Measurements from ENCODE around the gene MACF1. TPM values are rescaled to one million over a fixed set of nuclear protein-coding genes. Genes with fewer than 3 reads are reported as not detected.
A peak's percentile ranks its signal among the peaks of the same experiment; 100 is the strongest.

The MACF1 gene
- total RNA-seq, 1 donor from 2014 or later, result 185 TPM

- no peaks in the 10 kb centered on the region for H3K9me3 Mint-ChIP-seq
- H3K36me3 Mint-ChIP-seq (ENCODE audit: low read depth), result peaks cover 28% of the 10 kb centered on the region
Observed at GRCh38 chr1:39301606-39302005, 97.1 kb downstream of the MACF1 start.

DNA sequence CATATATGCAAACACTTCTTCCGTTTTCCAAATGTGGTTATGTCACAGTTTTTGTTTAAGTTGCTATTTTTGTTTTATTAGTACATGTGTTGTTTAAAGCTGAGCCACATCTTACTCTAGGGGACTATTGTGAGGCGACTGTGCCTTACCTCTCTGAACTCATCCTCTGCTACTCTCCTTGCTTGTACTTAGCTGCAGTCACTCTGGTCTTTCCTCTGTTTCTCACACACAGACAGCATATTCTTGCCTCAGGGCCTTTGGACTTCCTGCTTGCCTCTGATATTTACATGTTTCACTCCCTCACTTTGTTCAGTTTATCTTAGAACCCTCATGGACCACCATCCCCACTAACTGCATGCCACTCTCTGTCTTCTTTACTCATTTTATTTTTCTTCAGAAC lies 101.1 kb downstream of the MACF1 start:
- Mint-ChIP-seq H3K4me3 (no peak overlapping the region), H3K9me3 (no peaks in the 10 kb centered on the region), H3K27me3 (ENCODE audit: low read depth) (no peaks in the 10 kb centered on the region), H3K36me3 (ENCODE audit: low read depth) (peaks cover 25% of the 10 kb centered on the region), H3K27ac (ENCODE audit: unreplicated experiment) (peak overlapping the region; percentile 32), H3K4me1 (peaks cover 11% of the 10 kb centered on the region)
- TF ChIP-seq, protein P1, sequence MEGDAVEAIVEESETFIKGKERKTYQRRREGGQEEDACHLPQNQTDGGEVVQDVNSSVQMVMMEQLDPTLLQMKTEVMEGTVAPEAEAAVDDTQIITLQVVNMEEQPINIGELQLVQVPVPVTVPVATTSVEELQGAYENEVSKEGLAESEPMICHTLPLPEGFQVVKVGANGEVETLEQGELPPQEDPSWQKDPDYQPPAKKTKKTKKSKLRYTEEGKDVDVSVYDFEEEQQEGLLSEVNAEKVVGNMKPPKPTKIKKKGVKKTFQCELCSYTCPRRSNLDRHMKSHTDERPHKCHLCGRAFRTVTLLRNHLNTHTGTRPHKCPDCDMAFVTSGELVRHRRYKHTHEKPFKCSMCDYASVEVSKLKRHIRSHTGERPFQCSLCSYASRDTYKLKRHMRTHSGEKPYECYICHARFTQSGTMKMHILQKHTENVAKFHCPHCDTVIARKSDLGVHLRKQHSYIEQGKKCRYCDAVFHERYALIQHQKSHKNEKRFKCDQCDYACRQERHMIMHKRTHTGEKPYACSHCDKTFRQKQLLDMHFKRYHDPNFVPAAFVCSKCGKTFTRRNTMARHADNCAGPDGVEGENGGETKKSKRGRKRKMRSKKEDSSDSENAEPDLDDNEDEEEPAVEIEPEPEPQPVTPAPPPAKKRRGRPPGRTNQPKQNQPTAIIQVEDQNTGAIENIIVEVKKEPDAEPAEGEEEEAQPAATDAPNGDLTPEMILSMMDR (conservative IDR thresholded peaks at IDR 0.05), result no peak
- DNase-seq (ENCODE audit: low read depth, low spot score), result no peak

More at GRCh38 chr1:39301606-39302005, 97.1 kb downstream of the MACF1 start:
- H3K27ac Mint-ChIP-seq (ENCODE audit: unreplicated experiment), result no peak overlapping the region
- no peaks in the 10 kb centered on the region for H3K27me3 Mint-ChIP-seq (ENCODE audit: low read depth)
- no peak for DNase-seq (ENCODE audit: low read depth, low spot score)
- TF ChIP-seq, protein P1 (conservative IDR thresholded peaks at IDR 0.05), result no peak
- no peak overlapping the region for H3K4me3 Mint-ChIP-seq
- H3K4me1 Mint-ChIP-seq, result peaks cover 10% of the 10 kb centered on the region

GRCh38 chr1:39310015-39310414 lies 105.5 kb downstream of the MACF1 start:
- Mint-ChIP-seq H3K9me3 (no peaks in the 10 kb centered on the region), H3K27me3 (ENCODE audit: low read depth) (no peaks in the 10 kb centered on the region), H3K4me3 (no peak overlapping the region), H3K36me3 (ENCODE audit: low read depth) (peaks cover 19% of the 10 kb centered on the region), H3K27ac (ENCODE audit: unreplicated experiment) (no peak overlapping the region), H3K4me1 (peaks cover 10% of the 10 kb centered on the region)
- no peak for DNase-seq (ENCODE audit: low read depth, low spot score)
- TF ChIP-seq, protein P1 (conservative IDR thresholded peaks at IDR 0.05), result no peak

DNA sequence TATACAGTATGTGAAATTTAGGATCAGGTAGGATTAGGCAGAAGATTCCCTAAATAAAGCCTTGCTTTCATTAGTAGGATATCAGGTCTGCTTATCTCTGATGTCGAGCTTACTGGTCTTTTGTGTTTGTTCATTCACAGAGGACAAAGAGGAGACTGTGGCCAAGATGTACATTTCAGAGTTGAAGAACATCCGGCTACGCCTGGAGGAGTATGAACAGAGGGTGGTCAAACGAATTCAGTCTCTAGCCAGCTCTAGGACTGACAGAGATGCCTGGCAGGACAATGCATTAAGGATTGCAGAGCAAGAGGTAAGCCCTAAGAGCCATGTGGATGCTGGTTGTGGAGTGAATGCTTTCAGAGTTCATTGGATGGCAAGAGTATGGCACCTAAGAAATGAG lies 106.2 kb downstream of the MACF1 start:
- Mint-ChIP-seq H3K27ac (ENCODE audit: unreplicated experiment) (no peak overlapping the region), H3K4me3 (no peak overlapping the region), H3K36me3 (ENCODE audit: low read depth) (peaks cover 20% of the 10 kb centered on the region), H3K4me1 (peaks cover 6% of the 10 kb centered on the region), H3K9me3 (no peaks in the 10 kb centered on the region), H3K27me3 (ENCODE audit: low read depth) (no peaks in the 10 kb centered on the region)
- no peak for DNase-seq (ENCODE audit: low read depth, low spot score)
- TF ChIP-seq, protein P1 (conservative IDR thresholded peaks at IDR 0.05), result no peak

DNA sequence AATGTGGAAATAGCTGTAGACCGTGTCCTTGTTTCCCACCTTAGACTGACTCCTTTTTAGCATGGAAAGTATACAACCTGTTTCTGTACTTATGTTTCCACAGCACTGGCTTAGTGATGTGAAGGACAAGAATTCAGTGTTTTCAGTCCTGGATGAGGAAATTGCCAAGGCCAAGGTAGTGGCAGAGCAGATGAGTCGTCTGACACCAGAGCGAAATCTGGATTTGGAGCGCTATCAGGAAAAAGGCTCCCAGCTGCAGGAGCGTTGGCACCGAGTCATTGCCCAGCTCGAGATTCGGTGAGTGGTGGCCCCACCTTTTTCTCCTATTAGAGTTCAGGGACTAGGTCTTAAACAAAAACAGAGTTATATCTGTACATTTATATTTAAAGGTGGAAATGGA lies 112.6 kb downstream of the MACF1 start:
- DNase-seq (ENCODE audit: low read depth, low spot score), result no peak
- no peak overlapping the region for H3K27ac Mint-ChIP-seq (ENCODE audit: unreplicated experiment)
- H3K9me3 Mint-ChIP-seq, result no peaks in the 10 kb centered on the region
- H3K4me3 Mint-ChIP-seq, result no peak overlapping the region
- H3K4me1 Mint-ChIP-seq, result no peaks in the 10 kb centered on the region
- TF ChIP-seq, protein P1 (conservative IDR thresholded peaks at IDR 0.05), result no peak
- H3K27me3 Mint-ChIP-seq (ENCODE audit: low read depth), result no peaks in the 10 kb centered on the region
- peaks cover 11% of the 10 kb centered on the region for H3K36me3 Mint-ChIP-seq (ENCODE audit: low read depth)
